ENCODE data around the gene FNDC8.
"Not testable (repeated sequence)": the region's sequence is repeated elsewhere in the genome, so short reads cannot be mapped to it uniquely, and the experiment has no call there.

Gene FNDC8

DNA sequence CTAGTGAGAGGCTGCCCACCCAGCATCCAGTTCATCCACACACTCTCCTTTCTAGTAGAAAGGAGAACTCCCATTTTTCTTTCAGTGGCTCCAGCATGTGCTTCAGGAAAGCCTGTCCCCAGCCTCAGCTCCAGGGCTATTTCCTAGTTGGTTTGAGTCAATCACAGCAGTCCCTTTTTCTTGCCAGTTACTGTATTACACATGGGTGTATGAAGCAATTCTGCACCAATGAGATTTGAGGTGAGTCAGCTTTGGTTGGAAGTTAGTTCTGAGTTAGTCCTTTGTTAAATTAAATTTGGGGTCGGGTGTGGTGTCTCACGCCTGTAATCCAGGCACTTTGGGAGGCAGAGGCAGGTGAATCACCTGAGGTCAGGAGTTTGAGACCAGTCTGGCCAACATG is 26.5 kb upstream of the FNDC8 start:
- DNase-seq (ENCODE audit: low read depth in 3 of 3, low spot score in 1 of 3): no peak

DNA sequence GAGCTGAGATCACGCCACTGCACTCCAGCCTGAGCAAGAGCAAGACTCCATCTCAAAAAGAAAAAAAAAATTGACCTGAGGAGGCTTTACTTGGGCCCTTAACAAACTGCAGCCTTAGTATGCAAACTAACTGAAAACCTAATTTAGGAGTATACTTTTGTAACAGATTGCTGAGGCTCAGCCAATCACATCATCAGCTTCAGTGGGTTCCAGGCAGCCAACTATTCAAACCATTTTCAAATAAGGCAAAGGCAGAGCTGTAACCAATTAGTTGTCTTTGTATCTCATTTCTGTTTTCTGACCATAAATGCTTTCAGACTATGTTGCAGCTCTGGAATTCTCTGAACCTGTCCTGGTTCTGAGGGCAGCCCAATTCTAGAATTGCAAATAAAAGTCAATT is 25.7 kb upstream of the FNDC8 start:
- DNase-seq (ENCODE audit: low read depth in 3 of 3, low spot score in 1 of 3): no peak

DNA sequence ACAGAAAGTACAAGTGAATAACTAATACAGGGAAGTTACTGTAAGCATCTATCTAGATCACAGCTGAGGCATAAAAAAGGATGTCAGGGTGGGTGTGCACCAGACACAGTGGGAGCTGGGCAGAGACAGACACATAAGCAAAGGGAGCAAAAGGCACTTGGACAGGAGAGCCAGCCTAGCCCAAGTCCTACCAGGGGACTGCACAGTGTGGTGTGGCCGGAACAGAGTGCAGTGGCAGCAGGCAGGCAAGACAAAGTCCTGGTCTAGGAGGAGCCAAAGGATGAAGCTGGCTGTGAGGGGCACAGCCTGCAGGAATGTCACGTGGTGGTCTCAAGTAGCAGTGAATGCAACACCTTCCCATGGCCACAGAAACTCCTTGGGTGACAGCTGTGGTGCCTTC is 23.6 kb upstream of the FNDC8 start:
- no peak for DNase-seq (ENCODE audit: low read depth in 3 of 3, low spot score in 1 of 3)

DNA sequence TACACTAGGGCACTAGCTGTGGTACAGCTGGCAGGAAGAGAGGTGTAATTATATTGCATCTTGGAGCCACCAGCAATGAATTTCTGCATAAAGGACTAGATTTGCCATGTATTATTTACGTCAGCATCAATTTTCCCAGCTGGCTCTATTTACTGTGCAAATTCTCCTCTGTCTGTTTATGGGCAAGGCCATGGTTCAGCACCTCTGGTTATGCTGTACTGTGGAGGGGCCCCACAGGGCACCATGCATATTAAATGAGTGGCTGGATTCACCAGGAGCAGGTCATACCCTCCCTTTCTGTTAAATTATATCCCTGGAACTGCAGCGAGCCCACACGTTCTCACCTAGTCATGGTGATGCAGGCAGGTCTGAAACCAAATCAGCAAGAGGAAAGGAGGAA is 21.5 kb upstream of the FNDC8 start:
- no peak for DNase-seq (ENCODE audit: low read depth in 3 of 3, low spot score in 1 of 3)

DNA sequence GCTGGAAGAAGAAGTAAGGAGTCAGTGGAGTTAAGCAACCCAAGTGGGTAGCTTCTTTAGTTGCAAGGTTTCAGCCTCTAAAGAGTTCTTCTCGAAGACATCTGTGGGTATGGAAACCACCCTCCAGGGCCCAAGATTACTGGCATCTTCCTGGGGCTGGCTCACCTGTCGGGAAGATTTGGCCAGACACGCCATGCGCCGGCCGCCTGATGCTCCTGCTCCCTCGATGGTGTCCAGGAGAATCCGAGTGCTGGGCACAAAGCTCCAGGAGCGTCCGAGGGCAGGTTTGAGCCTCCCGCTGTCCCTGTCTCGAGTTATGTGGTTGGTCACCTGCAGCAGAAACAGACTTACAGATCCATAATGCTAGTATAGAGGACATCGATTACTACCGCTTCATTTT is 20.4 kb upstream of the FNDC8 start:
- no peak for DNase-seq (ENCODE audit: low read depth in 3 of 3, low spot score in 1 of 3)

DNA sequence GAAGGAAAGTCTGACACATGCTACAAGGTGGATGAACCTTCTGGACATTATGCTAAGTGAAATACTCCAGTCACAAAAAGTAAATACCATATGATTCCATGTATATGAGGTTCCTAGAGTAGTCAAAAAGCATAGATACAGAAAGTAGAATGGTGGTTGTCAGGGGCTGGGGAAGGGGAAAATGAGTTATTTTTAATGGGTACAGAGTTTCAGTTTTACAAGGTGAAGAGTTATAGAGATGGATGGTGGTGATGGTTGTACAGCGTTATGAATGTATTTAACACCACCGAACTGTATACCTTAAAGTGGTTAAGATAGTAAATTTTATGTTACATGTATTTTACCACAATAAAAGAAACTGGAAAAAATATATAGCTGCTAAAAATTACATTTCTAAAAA is 19.7 kb upstream of the FNDC8 start:
- no peak for DNase-seq (ENCODE audit: low read depth in 3 of 3, low spot score in 1 of 3)

DNA sequence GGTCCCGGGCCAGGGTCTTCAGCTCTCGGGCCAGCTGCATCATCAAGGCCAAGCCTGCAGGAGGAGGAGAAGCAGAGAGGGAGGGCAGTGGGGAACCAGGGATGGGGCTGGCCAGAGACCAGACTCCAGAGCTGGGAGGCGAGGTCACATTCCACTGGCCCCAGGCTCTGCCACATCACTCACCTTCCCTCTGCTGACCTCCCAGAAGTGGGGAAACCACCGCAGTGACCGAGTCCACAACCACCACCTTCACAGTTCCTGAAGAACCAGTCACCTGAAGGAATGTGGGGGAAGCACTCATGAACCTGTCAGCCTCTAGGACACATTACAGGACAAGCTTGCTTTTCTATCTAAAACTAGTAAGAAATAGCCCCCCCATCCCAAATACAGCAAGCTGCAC is 18.1 kb upstream of the FNDC8 start:
- no peak for DNase-seq (ENCODE audit: low read depth in 3 of 3, low spot score in 1 of 3)

DNA sequence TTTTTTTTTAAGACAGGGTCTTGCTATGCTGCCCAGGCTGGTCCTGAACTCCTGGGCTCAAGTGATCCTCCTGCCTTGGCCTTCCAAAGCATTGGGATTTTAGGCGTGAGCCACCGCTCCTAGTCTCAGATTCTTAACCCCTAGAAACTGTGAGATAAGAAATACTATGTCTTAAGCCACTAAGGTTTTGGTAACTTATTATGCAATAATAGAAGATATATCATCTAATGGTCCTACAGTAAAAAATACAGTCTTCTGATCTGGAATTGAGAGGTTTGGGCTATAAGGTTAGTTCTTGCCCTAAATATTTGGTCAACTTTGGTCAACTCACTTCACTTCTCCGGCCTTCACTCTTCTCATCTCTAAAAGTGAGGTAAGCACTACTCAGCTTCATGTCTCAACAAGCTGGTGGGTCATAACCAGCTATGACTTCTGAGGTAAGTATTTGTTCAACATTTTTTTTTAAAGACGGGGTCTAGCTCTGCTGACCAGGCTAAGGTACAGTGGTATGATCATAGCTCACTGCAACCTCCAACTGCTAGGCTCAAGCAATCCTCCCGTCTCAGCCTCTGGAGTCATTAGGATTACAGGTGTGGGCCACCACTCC is 16.5 kb upstream of the FNDC8 start:
- no peak for DNase-seq (ENCODE audit: low read depth in 3 of 3, low spot score in 1 of 3)

DNA sequence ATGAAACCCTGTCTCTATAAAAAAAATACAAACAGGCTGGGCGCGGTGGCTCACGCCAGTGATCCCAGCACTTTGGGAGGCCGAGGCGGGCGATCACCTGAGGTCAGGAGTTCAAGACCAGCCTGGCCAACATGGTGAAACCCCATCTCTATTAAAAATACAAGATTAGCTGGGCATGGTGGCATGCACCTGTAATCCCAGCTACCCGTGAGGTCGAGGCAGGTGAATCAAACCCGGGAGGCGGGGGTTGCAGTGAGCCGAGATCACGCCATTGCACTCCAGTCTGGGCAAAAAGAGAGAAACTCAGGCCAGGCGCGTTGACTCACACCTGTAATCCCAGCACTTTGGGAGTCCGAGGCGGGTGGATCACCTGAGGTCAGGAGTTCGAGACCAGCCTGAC is 10.6 kb upstream of the FNDC8 start:
- DNase-seq (ENCODE audit: low read depth in 3 of 3, low spot score in 1 of 3): not testable (repeated sequence)

DNA sequence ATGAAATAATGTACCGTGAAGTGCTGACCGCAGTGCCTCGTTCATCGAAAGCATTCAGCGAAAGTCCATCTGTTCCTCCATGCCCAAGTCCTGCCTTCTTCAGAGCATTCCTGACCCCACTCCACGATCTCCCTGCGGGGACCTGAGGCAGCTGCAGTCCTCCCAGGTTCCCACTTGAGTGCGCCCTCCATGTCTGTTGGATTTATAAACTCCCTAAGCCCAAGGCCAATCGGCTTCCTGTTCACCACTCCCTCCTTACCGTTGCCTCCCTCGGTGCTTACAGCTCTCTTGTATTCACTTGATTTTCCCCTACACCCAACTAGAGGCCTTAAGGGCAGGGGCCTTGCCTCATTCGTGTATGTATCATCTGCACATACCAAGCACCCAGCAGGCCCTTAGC is 4.6 kb upstream of the FNDC8 start:
- no peak for DNase-seq (ENCODE audit: low read depth in 3 of 3, low spot score in 1 of 3)

DNA sequence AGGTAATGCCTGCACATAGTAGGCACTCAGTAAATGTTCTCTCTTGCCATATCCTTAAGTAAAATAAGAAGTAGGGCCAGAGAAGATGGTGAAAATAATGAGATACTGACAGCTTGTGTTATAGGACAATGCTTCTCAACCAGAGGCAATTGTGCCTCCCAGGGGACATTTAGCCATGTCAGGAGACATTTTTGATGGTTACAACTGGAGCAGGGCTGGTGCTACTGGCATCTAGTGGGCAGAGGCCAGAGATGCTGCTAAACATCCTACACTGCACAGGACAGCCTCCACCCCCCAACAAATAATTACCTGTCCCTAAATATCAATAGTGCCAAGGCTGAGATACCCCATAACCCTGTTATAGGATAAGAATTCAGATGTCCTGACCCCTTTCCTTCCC is 3.4 kb upstream of the FNDC8 start:
- no peak for DNase-seq (ENCODE audit: low read depth in 3 of 3, low spot score in 1 of 3)

DNA sequence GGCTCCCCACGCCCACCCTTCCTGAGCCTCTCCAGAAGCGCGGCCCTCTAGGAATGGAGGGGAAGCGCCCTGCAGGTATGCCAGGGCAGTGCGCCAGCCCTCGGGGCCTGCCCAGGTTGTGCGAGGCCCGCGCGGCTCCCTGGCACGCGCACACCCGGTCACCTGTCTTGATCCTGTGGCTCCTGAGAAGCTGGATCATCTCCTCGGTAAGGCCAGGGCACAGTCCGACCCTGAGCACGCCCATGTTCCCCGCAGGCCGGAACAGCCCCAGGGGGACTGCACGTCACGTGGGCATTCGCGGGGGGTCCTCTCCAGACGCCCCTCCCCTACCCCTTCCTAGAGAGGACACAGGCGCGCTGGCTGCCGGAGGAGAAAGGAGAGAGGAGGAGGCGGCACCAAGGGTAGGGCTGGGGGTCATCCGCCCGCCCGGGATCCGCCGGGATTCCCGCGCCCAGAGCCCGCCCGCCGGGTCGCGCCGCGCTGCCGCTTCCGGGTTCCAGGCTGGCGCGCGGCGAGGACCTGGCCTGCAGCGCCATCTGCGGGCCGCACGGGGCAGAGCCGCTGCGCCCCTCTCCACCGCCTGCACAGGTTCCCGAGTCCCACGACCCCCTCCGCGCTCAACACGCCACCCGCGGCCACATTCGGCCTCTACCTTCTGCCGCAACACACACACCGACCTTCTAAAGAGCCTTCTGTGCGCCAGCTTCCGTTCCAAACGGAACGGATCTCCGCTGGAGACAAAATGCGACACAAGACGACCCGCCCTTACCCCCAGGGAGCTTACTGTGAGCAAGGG is 1.8 kb upstream of the FNDC8 start, which contains the start of gene RAD51D:
TSS of gene RAD51D (minus strand) at position 491 of the 796 bp plus-strand sequence. CDS start at position 244, 247 bp downstream.
- peak in 2 of 3 donors; percentile 67 to 75 for DNase-seq (ENCODE audit: low read depth in 3 of 3, low spot score in 1 of 3)

DNA sequence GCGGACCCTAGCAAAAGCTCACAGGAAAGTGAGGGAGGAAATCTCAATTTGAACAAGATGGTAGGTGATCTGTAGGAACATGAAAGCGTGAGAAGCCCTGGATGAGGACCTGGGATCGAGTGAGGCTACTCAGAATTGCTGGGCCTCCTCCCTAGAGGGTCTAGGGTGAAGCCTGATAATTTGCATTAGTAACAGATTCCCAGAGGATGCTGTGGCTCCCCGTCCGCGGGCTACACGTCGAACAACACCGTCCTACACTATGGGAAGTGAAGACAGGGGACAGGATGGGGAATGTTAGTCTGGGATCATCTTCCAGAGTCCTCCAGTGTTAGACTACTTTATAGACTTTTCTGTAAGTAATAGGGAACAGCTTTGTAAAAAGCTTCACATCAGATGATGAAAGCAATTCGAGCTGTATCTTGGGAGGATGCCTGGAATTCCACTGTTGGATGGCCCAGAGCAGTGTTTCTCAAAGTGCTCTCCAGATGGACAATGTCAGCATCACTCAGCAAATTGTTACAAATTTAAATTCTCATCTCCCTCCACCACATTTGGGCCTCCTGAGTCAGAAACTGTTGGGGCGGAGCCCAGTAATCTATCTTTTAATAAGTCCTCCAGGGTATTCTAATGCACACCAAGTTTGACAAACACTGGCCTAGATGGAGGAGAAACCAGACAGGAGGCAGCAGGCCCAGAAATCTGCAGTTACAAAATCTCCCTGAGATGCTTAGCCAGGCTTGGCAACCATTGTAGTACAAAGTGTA is 6.5 kb downstream of the FNDC8 start:
- DNase-seq (ENCODE audit: low read depth in 3 of 3, low spot score in 1 of 3): no peak

DNA sequence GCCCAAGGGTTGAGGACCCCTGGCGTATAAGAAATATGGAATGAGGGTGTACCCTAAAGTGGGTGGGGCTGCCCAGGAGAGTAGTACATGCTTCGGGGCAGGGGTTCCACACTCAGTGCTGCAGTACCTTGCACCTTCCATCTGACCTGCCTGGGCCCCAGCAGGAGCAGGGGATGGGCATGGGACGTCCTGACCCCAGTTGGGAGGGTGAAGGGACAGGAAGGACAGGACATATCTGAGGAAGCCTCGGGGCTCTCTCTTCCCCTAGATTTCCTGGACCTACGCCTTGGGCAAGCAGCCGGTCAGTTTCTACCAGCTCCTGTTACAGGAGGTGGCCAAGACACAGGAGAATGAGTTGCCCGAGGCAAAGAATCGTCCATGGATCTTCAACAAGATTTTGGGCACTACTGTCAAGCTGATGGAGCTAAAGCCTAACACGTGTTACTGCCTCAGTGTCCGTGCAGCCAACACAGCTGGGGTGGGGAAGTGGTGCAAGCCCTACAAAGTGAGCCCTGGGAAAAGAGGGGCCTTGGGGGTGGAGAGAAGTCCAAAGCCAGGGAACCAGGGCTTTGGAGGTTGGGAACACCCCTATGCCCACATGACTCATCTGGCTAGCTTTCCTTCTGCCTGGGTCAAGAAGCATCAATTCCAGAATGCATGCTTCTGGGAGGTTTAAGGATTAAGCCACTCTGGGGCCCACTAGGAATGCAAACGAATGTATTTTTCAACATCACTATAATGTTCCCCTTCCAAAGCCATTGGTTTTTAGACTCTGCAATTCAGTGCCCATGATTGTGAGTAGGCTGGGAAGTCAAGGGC is 7.9 kb downstream of the FNDC8 start:
- no peak for DNase-seq (ENCODE audit: low read depth in 3 of 3, low spot score in 1 of 3)

DNA sequence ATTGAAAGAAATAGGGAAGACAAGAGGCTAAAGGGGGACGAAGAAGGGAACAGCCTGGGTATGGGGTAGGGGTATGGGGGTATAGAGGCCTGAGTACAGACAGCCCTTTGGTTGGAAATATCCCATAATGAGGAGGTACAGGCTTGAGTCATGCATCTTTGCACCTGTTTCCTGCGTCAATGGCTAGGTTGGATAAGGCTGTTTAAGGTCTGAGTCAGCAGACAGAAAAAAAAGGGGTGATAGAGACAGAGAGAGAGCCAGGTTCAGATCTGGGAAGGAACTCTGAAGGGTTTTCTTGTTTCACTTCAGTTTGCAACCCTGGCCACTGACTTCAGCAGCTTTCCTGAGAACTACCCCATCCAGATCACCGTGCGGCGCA is 8.5 kb downstream of the FNDC8 start:
- no peak for DNase-seq (ENCODE audit: low read depth in 3 of 3, low spot score in 1 of 3)

DNA sequence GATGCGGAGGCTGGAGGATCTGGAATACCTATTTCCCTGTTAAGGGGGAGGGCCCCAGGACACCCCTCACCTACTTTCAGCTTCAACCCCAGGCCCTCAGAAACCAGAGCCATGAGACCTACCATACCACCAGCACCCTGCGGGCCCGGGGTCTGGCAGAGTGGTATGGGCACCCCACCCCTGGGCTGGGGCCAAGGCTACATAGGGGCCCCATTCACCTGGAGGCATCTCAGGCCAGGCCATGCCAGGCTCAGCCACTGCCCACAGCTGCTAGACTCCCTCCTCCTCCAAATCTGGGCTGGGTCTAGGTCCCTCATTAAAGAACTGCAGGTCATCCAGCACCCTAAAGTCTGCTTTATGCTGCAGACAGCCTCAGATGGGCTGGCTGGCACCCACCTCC is 9.0 kb downstream of the FNDC8 start:
- DNase-seq (ENCODE audit: low read depth in 3 of 3, low spot score in 1 of 3): no peak

DNA sequence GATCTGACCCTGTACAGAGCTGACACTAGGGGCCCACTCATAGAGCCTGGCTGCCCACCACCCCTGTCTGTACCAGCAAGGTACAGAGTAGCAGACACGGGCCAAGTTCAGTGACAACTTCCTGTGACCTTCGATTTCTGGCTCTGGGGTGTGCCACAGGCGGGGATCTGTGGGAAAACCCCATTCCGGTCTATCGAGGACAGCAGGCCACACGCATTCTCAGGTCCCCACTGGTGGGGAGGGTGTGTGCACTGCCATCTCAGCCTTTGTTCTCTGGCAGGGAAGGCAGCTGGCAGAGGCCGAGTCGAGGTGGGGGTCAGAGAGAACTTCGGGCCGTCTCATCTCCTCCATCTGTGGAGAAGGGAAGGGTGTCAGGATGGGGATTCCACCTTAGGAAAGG is 10.7 kb downstream of the FNDC8 start:
- no peak for DNase-seq (ENCODE audit: low read depth in 3 of 3, low spot score in 1 of 3)

DNA sequence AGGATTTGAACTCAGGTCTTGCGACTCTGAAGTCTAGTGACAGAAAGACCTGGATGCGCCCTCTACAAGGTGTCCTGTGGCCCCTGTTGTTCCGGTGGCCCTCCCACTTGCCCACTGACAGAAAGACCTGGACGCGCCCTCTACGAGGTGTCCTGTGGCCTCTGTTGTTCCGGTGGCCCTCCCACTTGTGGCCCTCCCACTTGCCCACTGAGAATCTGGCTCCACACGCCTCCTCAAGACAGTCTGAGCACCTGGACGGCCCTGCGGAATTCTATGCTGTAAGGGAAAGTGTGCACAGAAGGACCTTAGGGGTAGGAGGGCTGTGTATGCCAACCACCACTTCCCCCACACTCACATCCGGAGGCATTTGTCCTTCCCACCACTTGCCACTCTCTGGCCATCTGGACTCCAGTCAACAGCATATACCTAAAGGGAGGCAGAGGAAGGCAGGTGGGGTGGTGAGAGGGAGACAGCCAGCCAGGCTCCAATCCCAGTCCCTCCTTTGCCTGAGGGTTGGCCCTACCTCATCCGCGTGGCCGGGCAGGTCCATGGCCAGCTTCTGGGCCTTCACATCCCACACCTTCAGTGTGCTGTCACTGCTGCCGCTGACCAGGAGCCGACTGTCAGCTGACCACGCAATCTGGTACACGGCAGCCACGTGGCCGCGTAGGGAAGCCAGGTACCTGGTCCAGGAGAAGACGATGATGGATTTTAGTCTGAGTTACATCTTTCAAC is 11.6 kb downstream of the FNDC8 start:
- DNase-seq (ENCODE audit: low read depth in 3 of 3, low spot score in 1 of 3): no peak

DNA sequence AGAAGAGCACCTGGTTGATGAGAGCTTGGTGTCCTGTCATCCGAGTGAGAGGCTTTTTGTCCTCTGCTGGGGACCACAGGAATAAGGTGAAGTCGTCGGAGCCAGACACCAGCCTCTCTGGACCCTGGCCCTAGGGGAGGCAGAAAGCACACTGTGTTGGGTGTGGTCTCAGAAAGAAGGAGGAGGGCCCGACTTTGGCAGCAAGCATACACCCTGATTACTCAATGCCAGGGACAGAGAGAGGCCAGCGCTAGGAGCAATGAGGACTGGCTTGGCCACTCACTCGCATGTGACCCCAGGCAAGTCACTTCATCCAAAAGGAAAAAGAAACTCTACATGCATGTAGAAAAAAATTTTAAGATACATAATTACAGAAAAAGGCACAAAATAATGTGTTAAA is 13.9 kb downstream of the FNDC8 start:
- DNase-seq (ENCODE audit: low read depth in 3 of 3, low spot score in 1 of 3): no peak

DNA sequence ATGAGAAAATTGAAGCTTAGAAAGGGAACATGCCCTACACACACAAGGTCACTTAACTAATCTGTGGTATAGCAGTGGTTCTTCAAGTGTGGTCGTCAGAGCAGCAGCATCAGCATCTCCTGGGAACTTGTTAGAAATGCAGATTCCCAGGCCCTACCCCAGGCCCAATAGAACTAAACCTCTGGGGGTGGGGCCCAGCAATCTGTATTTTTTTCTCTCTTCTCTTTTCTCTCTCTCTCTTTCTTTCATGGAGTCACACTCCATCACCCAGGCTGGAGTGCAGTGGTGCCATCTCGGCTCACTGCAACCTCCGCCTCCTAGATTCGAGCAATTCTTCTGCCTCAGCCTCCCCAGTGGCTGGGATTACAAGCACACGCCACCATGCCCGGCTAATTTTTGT is 16.8 kb downstream of the FNDC8 start:
- DNase-seq (ENCODE audit: low read depth in 3 of 3, low spot score in 1 of 3): no peak

Measured in stimulated activated CD4-positive, alpha-beta T cell treated with anti-CD3 and anti-CD28 coated beads, TNF-alpha, amount 100 ng/mL, for 1 hour (primary cell).